Lung (tissue), 12 donors: ENCODE results near the gene ANKZF1. TPM values are rescaled to one million over a fixed set of nuclear protein-coding genes. Genes with fewer than 3 reads are reported as not detected.

Experiments used
- ATAC-seq: fragments of 200-7000 bp; cut with Tn5 transposase; one replicate; pipeline ENCODE4 v1.9.1; 2020; ENCODE audit warnings: moderate number of reproducible peaks; ENCODE audit not compliant: insufficient read depth, low FRiP score
- DNase-seq, 3 donors: peaks; one replicate each; pipeline ENCODE4 v3.0.0-alpha.2; 2013 to 2017
- H3K27ac ChIP-seq, 2 donors: one replicate each; pipeline ENCODE4 v1.5.1; 2013; ENCODE audit warnings: mild to moderate bottlenecking in 2 of 2, moderate library complexity in 2 of 2, control low read depth in 1 of 2, inconsistent platforms in 1 of 2, low read depth in 1 of 2, low read length in 1 of 2
- H3K27me3 ChIP-seq, 3 donors: one replicate each; pipeline ENCODE4 v1.5.1; 2013; ENCODE audit warnings: low read length in 2 of 3; ENCODE audit not compliant: control insufficient read depth in 3 of 3, insufficient read depth in 3 of 3
- H3K36me3 ChIP-seq, 4 donors: one replicate each; pipeline ENCODE4 v1.5.1; 2013; ENCODE audit warnings: low read length in 4 of 4, mild to moderate bottlenecking in 1 of 4, moderate library complexity in 1 of 4; ENCODE audit not compliant: control insufficient read depth in 4 of 4, insufficient read depth in 4 of 4
- H3K4me1 ChIP-seq, 5 donors: one replicate each; pipeline ENCODE4 v1.5.1; 2013; ENCODE audit warnings: low read length in 5 of 5, mild to moderate bottlenecking in 2 of 5, moderate library complexity in 1 of 5; ENCODE audit not compliant: control insufficient read depth in 5 of 5, insufficient read depth in 5 of 5
- H3K4me3 ChIP-seq: one replicate; pipeline ENCODE4 v1.5.1; 2013; ENCODE audit warnings: mild to moderate bottlenecking, control low read depth, moderate library complexity
- H3K9ac ChIP-seq, 2 donors: one replicate each; pipeline ENCODE4 v1.5.1; 2013; ENCODE audit warnings: low read length in 2 of 2, control low read depth in 1 of 2; ENCODE audit not compliant: insufficient read depth in 1 of 2
- H3K9me3 ChIP-seq, 4 donors: one replicate each; pipeline ENCODE4 v1.5.1; 2013; ENCODE audit warnings: low read length in 3 of 4, mild to moderate bottlenecking in 1 of 4, moderate library complexity in 1 of 4; ENCODE audit not compliant: control insufficient read depth in 4 of 4, insufficient read depth in 3 of 4
- WGBS, 2 donors: extraction: QIAGEN DNeasy Blood & Tissue Kit; methylation state at CpG; one replicate each; pipeline ENCODE4 v1.1.7; 2013; 5-methylcytosine and 5-hydroxymethylcytosine counted together
- polyA plus RNA-seq, 2 donors: library from polyadenylated mRNA; stranded (reverse); fragments of 200-250 nt; gene quantifications; one replicate each; pipeline ENCODE4 v1.2.1, GENCODE V29; 2013
- total RNA-seq, 2 donors: library from RNA; depleted of rRNA in 1 of 2; stranded (reverse); fragments of >200 nt in 1 of 2; gene quantifications; one replicate each; pipeline ENCODE4 v1.2.1, GENCODE V29; 2014 to 2021
- TF ChIP-seq, protein P1 (sequence below): IDR thresholded peaks from 2 replicates; pipeline ENCODE4 v1.5.1; 2012; ENCODE audit warnings: mild to moderate bottlenecking; ENCODE audit errors: control extremely low read depth, extremely low read depth
- donor health status: control.
- donor health status: control.
- donor health status: Bipolar disorder and iron deficiency.
- donor health status: healthy.
- donor health status: DM: yes; HTN: yes; CAD: no.

Gene ANKZF1
- total and polyA plus RNA-seq, 4 donors: 22.3 to 101 (median 34.2) TPM

- Histone ChIP-seq H3K27ac (no peak overlapping the region), H3K36me3 (peaks cover 0 to 42% (median 36%) of the 10 kb centered on the region in 4 donors), H3K9me3 (no peaks in the 10 kb centered on the region), H3K9ac (no peak overlapping the region), H3K4me1 (peaks cover 0 to 26% (median 11%) of the 10 kb centered on the region in 5 donors), H3K4me3 (no peak overlapping the region), H3K27me3 (no peaks in the 10 kb centered on the region)
- WGBS, 2 donors: 92 to 94% methylated on average over 27 of the region's 27 CpGs
- ATAC-seq (no peak), DNase-seq (no peak)
- TF ChIP-seq, protein P1, sequence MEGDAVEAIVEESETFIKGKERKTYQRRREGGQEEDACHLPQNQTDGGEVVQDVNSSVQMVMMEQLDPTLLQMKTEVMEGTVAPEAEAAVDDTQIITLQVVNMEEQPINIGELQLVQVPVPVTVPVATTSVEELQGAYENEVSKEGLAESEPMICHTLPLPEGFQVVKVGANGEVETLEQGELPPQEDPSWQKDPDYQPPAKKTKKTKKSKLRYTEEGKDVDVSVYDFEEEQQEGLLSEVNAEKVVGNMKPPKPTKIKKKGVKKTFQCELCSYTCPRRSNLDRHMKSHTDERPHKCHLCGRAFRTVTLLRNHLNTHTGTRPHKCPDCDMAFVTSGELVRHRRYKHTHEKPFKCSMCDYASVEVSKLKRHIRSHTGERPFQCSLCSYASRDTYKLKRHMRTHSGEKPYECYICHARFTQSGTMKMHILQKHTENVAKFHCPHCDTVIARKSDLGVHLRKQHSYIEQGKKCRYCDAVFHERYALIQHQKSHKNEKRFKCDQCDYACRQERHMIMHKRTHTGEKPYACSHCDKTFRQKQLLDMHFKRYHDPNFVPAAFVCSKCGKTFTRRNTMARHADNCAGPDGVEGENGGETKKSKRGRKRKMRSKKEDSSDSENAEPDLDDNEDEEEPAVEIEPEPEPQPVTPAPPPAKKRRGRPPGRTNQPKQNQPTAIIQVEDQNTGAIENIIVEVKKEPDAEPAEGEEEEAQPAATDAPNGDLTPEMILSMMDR: no peak
These were observed 13.6 kb upstream of the ANKZF1 start for GRCh38 chr2:219215871-219216534.

DNA sequence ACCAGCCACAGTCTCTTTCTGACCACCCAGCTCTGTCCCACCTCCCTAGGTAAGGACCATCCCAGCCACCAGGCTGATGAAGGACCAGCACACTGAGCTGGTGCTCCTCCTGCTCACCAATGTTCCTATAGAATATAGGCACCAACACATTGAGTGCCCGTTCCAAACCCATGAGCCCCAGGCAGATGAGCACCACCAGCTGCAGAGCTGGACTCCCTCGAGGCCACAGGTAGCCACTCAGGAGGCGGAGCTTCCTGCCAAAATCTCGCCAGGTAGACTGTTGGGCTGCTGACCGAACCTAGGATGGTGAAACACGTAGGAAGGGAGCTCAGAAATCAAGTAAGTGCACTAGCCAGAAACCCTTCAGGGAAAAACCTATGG is 13.1 kb upstream of the ANKZF1 start:
- Histone ChIP-seq H3K27ac (no peak overlapping the region), H3K9ac (no peak overlapping the region), H3K4me3 (no peak overlapping the region), H3K4me1 (peaks cover 0 to 26% (median 11%) of the 10 kb centered on the region in 5 donors), H3K9me3 (no peaks in the 10 kb centered on the region), H3K27me3 (no peaks in the 10 kb centered on the region), H3K36me3 (peaks cover under 1 to 43% (median 41%) of the 10 kb centered on the region in 4 donors)
- DNase-seq: no peak
- TF ChIP-seq, protein P1: no peak
- ATAC-seq: no peak
- 92% methylated on average over 6 of the region's 6 CpGs for WGBS, 2 donors

GRCh38 chr2:219218217-219218731 is 11.3 kb upstream of the ANKZF1 start:
- 0 to 1% methylated on average over 37 of the region's 37 CpGs for WGBS, 2 donors
- TF ChIP-seq, protein P1: no peak
- Histone ChIP-seq H3K36me3 (peaks cover 8 to 50% (median 47%) of the 10 kb centered on the region in 4 donors), H3K4me3 (peak overlapping the region; percentile 44), H3K4me1 (peaks cover 0 to 26% (median 11%) of the 10 kb centered on the region in 5 donors), H3K27me3 (no peaks in the 10 kb centered on the region), H3K9ac (peak overlapping the region; percentile 17 to 40), H3K27ac (peak overlapping the region; percentile 83 to 87), H3K9me3 (no peaks in the 10 kb centered on the region)
- peak; percentile 27 for ATAC-seq
- peak; percentile 69 to 83 (median 80) for DNase-seq
